A172 (cell line): ENCODE results near the gene SIPA1L3. TPM values are rescaled to one million over a fixed set of nuclear protein-coding genes. Genes with fewer than 3 reads are reported as not detected.

Experiments used
- DNase-seq: peaks from one replicate; pipeline ENCODE4 v3.0.0-alpha.2; 2015; ENCODE audit warnings: low spot score
- total RNA-seq: library from RNA; depleted of rRNA; stranded (reverse); fragments of >200 nt; shearing (Covaris generic); gene quantifications from 2 replicates; pipeline ENCODE4 v1.2.3, GENCODE V29; 2014

Gene SIPA1L3
- total RNA-seq, 1 experiment from 2014 or later, result 42.2 TPM

DNA sequence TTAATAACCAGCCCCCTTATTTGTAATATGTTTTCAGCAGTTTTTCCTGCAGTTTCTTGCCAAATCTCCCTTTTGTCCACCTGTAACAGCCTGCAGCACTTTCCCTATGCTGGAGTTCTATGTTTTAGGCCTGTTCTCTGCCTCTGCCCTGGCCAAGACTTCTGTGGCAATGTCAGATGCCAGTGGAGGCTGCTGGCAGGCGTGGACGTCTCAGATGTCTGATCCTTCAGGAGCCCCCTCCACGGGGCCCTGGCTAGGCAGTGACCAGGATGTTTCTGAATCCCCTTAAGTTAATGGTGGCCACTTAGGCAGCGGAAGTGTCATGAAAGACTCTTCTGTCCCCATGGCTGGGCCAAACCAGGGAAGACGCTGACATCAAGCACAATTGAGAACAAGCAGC is 40.8 kb downstream of the SIPA1L3 start:
- no peak for DNase-seq

DNA sequence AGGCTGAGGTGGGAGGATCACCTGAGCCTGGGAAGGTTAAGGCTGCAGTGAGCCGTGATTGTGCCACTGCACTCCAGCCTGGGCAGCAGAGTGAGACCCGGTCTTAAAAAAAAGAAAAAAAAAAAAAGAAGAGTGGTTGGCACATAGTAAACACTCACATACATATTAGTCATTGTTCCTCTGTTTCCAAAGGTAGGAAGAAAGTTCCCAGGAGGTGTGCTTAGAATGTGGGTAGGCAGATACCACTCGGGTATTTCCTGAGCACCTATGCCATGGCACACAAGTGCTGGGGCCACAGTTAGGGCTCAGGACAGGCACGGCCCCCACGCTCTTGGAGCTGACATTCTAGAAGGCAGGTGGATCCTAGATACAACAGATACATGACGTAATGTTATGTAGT is 41.4 kb downstream of the SIPA1L3 start:
- no peak for DNase-seq

DNA sequence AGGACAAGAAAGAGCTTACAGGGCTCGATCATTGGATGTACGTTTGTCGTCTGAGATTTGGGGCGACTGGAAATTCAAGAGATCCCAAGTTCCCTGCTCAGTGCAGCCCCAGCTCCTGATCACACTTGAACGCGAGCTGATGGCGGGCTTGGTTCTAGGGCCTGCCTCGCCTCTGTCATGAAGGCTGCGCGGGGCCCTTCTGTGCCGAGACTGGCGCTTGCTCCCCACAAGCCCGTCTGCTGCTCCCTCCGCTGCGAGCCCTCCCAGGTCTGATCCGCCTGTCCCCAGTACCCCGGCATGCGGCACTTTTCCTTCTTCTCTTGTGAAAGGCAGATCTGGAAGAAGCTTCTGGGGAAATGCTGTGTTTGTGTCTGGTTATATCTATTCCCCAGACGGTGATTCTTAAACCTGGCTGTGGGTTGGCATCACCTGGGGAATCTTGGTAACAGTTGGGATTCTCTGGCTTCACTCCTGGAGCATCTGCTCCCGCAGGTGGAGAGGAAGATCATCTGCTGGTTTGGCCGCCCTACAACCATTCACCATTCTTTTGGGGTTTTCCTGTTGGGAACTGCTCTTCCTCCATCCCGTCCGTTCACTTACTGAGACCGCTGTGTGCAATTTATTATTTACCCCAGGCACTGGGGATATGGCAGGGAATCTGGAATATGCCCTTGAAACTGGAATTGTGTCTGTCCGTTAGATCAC is 43.6 kb downstream of the SIPA1L3 start:
- no peak for DNase-seq

DNA sequence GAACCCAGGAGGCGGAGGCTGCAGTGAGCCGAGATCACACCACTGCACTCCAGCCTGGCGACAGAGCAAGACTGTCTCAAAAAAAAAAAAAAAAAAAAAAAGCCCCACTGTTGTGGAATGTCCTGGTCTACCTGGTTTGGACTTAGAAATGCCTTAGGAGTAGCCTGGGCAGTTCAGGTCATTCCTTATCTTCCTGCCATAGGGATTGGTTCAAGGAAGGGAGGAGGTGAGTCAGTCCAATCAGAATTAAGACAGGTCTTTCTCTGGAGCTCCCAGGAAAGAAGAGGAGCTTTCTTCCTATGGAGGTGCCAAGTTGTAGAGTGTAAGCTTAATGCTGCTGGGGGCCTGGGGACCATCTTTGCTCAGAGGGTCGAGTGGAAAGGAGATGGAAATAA is 44.8 kb downstream of the SIPA1L3 start:
- no peak for DNase-seq

DNA sequence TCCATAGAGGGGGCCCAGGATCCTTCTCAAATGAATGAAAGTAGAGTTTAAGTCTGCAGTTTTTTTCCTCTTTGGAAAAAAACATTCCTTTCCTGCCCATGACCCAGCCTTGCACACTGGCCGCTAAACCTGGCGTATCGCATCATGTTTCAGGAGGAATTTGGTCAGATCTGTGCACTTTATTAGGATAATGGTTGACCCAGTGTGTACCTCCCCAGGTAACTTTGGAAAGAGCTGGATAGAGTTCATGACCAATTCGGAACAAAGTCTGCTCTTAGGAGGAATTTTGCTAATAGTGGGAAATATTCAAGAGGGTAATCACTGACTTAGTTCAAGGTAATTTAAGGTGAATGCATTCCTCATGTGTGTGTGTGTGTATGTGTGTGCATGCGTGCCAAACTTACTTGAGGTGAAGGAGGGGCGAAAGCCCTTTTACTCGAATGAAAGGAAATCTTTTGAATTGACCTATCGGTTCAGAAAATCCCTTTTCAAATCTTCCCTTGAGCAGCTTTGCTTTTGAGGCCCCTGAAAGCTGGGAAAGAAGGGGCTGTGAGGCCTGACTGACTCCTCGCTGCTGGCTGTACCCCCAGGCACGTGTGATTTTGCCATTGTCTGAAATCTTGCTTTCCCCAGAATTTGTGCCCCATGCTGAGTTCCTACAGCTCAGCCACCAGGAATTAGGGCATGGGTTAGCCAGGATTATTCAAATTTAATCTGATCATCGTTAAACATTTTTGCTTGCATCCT is 46.3 kb downstream of the SIPA1L3 start:
- DNase-seq, result no peak

DNA sequence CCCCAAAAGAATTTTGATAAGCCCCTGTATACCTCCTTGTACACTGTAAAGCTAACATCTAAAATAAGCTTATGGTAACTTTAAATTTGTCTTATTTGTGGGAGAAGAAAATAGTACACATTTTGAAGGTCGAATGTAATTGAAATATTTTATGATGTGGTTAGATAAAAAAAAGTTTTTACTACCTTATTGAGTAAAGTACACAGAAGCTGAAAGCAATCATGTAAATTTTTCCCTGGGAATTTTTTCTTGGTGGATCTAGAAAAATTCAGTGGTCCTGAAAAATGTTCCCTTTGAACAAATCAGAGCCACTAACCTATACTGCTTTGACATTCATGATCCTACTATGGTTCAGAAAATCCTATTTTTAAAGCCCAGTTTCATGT is 46.9 kb downstream of the SIPA1L3 start:
- DNase-seq, result no peak

DNA sequence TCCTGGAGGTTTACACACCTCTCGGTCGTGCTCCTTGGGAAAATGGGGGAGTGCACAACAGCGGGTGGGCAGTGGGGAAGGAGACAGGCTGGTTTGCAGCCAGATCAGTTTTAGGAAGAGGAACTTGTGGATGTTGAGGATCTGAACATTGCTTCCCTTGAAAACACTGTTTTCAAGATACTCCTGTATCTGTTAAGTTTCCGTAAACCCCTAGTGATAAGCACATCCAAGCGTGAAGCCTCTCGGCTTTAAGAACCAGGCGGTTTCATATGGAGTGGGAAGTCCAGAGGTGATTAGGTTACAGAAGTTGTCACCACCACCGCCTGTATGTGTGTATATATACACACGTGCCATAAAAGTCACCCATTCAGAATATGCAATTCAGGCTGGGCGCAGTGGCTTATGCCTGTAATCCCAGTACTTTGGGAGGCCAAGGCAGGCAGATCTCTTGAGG is 47.4 kb downstream of the SIPA1L3 start:
- DNase-seq, result no peak

DNA sequence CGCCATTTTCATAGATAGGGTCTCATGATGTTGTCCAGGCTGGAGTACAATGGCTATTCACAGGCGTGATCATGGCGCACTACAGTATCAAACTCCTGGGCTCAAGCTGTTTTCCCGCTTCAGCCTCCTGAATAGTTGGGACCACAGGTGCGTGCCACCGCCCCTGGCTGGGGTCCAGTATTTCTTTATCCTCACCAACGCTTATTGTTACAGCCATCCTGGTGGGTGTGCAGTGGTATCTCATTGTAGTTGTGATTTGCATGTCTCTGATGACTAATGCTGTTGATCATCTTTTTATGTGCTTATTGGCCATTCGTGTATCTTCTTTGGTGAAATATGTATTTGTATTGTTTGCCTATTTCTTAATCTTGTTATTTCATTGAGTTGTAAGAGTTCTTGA is 49.0 kb downstream of the SIPA1L3 start:
- DNase-seq, result no peak

DNA sequence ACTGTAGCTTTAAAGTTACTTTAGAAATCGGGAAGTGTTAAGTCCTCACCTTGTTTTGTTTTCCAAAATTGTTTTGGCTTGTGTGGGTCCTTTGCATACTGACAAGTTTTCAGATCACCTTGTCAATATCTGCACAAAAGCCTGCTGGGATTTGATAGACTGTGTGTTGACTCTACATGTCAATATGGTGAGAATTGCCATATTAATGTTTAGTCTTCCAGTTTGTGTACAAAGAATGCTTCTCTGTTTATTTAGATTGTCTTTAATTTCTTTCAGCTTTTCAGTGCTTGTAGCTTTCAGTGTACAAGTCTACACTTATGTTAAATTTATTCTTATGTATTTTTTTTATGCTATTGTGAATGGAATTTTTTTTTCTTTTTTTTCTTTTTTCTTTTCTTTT is 50.2 kb downstream of the SIPA1L3 start:
- no peak for DNase-seq

DNA sequence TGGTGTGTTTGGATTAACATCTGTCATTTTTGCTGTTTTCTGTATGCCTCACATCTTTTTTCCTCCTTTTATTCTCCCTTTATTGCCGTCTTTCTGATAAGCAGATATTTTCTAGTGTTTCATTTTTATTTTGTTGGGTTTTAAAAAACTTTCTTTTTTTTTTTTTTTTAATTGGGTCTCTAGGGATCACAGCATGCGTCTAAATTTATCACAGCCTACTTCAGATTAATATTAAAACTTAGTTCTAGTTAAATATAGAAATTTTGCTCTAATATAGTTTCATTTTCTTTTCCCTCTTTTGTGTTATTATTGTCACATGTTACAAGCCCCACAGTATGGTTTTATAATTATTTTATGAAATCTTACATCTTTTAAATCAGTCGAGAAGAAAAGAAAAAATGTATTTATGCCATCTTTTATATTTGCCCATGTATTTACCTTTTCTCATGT is 52.7 kb downstream of the SIPA1L3 start:
- no peak for DNase-seq

DNA sequence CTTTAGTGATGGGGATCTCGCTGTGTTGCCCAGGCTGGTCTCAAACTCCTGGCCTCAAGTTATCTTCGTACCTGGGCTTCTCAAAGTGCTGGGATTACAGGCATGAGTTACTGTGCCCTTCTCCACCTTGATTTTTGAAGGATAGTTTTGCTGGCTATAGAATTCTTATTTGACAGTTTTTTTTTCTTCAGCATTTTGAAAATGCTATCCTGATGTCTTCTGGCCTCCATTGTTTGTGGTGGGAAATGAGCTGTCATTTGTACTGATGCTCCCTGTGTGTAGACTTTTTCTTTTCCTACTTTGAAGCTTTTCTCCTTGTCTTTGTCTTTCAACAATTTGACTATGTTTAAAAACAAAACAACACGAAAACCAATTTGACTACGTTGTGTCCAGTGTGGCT is 54.2 kb downstream of the SIPA1L3 start:
- no peak for DNase-seq

DNA sequence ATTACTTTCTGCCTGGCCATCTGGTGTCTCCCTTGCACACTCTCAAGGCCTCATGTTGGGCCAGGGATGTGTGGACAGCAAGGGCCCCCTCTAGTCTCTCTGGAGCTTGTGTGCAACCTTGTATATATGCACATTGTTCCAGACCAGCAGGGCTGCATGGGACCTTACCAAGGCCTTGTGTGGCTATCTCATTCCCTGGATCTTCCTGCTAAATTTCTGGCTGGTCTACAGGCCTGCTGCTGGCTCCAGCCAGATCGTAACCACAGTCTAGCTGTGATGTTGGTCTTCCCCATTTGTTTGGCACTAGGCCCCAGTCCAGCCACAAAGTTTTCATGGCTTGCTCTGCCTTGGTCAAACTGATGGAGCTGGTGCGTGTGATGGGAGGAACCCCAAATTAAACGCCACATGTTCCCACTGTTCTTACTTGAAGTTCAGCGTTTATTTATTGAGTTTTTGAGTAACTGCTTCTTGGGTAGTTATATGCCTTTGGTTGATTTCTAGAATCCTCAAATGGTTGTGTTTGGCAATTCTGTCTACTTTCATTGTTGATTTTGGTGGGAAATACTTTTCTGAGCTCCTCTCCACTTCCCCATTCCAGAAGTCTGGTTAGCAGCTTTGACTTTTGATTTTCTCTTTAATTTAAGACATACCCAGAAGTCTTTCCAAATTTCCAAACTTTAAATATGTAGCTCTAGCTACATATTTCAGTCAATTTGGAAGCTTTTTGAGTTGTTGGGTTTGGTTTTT is 56.4 kb downstream of the SIPA1L3 start:
- DNase-seq, result no peak

DNA sequence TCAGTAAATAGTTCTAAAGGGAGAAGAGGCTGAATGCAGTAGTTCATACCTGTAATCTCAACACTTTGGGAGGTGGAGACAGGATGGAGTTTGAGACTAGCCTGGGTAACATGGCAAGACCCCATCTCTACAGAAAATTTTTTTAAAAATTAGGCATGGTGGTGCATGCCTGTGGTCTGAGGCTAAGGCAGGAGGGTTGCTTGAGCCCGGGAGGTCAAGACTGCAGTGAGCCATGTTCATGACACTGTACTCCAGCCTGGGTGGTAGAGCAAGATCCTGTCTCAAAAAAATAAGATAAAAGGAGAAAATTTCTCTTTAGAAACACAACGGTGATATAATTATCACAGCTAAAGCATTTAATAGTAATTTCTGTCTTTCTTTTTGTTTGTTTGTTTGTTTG is 57.1 kb downstream of the SIPA1L3 start:
- DNase-seq, result no peak

DNA sequence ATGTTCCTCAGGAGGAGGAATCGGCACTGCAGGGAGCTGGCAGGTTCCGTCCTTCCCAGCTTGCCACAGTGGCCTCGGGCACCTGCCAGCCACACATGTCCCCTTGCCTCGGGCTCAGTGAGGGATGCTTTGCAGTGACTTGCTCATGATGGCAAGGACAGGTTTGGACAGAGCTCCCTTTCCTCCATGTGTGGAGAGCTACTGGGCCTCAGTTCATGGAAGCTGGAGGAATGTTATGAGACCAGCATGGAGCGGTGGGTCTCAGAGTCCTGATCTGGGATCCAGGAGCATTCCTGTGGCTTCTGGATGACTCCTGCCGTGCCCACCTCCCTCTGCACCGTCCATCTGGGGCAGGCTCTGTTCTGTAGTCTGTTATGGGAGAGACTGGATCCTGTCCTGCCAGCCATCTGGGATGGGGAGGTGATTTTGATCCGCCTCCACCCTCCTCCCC is 59.2 kb downstream of the SIPA1L3 start:
- DNase-seq, result peak; percentile 66

DNA sequence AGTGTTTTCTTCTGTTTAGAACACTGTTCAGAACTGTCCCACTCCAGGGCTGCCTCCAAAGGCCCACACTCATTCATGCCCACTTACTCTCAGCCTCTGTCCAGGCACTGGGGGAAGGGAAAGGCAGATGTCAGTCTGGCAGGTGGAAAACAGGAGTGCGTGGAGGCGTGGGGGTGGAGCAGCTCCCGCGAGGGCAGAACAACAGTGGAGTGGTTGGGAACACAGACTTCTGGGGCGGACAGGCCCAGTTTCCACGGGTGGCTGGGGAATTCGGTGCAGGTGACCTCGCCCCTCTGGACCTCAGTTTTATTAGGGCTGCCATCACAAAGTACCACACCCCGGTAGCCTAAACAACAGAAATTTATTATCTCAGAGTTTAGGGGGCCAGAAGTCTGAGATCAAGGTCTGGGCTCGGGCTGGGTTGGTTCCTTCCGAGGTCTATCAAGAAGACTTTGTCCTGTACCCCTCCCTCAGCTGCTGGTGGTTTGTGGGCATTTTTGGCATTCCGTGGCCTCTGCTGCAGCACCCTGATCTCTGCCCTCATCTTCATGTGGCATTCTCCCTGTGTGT is 59.7 kb downstream of the SIPA1L3 start:
- DNase-seq, result peak; percentile 82

DNA sequence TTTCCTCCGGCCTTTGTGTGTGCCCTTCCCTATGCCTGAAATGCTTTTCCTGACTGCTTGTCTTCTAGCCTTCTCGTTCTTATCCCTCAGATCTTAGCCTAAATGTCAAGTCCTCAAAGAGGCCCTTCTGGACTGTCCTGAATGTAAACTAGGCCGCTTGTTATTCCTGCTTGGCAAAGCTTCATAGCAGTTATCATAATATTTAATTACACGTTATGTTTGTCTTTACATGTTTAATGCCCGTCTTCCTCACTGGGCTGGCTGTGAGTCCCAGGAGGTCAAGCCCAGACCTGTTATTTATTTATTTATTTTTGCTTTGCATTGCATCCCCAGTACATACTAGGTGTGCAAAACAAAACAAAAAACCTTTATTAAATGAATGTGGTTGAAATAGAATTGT is 62.7 kb downstream of the SIPA1L3 start:
- DNase-seq, result no peak

DNA sequence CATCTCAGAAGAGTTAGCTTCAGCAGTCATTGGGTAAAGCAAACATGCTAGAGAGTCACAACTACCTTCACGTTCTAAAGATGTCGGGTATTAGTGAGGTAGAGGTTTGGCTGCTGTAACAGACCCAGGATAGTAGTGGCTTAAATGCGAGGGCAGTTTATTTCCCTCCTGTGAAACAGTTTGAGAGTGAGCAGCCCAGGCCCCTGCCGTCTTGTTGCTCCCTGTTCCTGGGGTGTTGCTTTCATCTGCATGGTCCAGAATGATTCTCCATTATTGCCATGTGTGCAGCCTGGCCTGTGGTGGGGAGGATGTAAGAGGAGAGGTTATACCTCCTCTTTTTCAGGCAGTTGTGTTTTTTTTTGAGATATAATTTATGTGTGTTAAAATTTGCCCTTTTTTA is 63.7 kb downstream of the SIPA1L3 start:
- no peak for DNase-seq

DNA sequence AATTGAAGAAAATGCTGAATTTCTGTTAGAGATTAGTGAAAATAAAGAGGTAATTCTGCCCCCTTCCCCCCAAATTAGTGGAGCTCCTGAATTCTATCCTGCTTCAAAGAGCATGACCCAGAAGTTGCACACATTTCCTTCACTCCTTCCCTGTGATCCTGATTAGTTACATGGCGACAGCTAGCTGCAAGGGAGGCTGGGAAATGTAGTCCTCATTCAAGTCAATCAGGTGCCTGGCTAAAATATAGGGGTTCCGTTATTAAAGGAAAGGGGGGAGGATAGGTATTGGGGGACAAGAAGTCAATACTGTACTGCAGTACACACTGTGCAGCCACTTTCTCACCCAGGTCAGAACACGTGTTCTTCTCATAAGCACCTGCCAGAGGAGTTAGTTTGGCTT is 65.8 kb downstream of the SIPA1L3 start:
- no peak for DNase-seq

DNA sequence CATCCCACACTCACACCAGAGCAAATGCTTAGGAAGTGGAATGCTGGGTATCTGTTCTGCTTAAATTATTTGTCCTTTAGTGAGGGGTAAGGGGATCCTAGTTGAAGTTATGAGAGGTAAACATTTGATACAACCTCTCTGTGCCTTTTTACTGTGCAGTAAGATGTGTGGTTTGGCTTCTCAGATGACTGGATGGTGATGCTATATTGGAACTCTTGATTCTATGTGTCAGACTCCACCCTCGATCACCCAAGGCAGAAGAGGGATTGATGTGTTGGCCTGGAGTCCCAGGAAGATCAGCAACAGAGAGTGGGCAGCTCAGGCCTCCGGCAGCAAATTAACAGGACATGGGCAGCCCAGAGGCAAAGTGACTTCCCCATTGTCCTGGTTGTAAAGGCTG is 66.7 kb downstream of the SIPA1L3 start:
- DNase-seq, result no peak

DNA sequence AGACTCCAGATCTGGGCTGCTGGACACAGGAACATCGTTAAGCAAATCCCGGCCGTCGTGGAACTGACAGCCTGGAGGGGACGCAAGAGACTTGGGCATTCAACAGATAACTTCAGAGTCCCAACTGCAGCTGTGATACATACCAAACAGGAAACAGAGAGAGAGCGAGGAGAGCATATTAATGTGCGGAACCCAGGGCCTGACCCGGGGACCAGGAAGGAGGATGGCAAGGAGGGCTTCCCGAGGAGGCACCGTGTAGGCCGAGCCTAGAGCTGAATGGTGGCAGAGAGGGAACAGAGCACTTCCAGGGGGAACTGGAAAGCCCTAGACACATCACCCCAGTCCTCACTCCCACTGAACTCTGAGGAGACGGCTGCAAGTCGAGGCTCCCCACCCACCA is 68.1 kb downstream of the SIPA1L3 start:
- no peak for DNase-seq

DNA sequence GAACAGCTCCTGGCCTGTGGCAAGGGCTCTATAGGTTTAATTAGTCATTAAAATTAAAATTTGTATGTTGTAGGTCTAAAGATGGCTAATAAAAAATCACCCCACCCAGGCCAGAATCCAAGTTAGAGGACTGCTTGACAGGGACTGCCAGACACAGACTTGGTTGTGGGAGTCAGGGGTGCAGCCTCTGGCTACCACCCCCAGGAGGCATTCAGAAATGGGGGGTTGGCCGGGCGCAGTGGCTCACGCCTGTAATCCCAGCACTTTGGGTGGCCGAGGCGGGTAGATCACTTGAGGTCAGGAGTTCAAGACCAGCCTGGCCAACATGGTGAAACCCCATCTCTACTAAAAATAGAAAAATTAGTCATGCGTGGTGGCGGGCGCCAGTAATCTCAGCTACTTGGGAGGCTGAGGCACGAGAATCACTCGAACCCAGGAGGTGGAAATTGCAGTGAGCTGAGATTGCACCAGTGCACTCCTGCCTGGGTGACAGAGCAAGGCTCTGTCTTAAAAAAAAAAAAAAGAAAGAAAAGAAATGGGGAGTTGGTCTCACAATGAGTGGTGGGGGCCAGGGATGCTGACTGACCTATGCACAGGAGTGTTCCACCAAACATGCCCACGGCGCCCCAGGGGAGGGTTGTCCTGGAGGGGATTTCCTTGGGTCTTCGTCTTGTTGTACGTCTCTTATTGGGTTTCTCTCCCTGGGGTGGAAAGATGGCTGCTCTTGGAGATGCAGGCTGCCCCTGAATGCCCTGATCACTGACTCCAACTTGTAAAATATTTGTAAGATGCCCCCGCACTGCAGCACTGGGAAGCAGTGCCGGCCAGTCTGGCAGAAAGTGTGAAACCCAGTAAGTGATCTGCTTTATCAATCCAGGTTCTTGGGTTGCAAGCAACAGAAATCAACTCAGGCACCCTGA is 68.8 kb downstream of the SIPA1L3 start:
- DNase-seq, result no peak
